Measurements from ENCODE around the gene PHRF1.

- no peak for TF ChIP-seq JUN (IDR thresholded peaks at IDR 0.05; ENCODE audit: borderline replicate concordance, insufficient read depth, insufficient read length, low read depth)
- TF ChIP-seq EZH2 (IDR thresholded peaks at IDR 0.05; ENCODE audit: borderline replicate concordance, low read depth, low read length, severe bottlenecking) = no peak
- no peak for TF ChIP-seq POLR2A (IDR thresholded peaks at IDR 0.05; ENCODE audit: low read depth, low read length)
- TF ChIP-seq CTCF (IDR thresholded peaks at IDR 0.05; ENCODE audit: extremely low read depth in 1 of 2, insufficient read depth in 1 of 2, low read depth in 1 of 2, low read length in 2 of 2) = no peak
Observed at GRCh38 chr11:532986-533585, 43.2 kb upstream of the PHRF1 start.
